Neural cell (in vitro differentiated cells): ENCODE results near the gene DBP.

ENCODE experiments used
- EZH2 ChIP-seq: fragments of 200-600, 300-800 bp; shearing (Covaris generic), sonication (generic); IDR thresholded peaks from 2 replicates; pipeline ENCODE4 v1.6.1; 2014; ENCODE audit warnings: antibody characterized with exemption, low read length, borderline replicate concordance, mild to moderate bottlenecking; ENCODE audit not compliant: insufficient read depth, poor library complexity, severe bottlenecking
- POLR2AphosphoS5 ChIP-seq: IDR thresholded peaks from 2 replicates; pipeline ENCODE4 v1.6.1; 2012

GRCh38 chr19:48607359-48607755 lies 29.8 kb downstream of the DBP start:
- TF ChIP-seq POLR2AphosphoS5 (no peak), EZH2 (no peak)
